PC-9 (cell line): ENCODE results near the gene MERTK. TPM values are rescaled to one million over a fixed set of nuclear protein-coding genes. Genes with fewer than 3 reads are reported as not detected.

ENCODE experiments used
- BruUV-seq: library from RNA; stranded (reverse); fragments of 400-500 nt; replicated peaks from 2 replicates; lab custom pipeline; 2021; lab: Mats Ljungman, UMichigan
- CTCF ChIA-PET: fragments of 300-600 bp; sonication (Branson Sonifier 250); formaldehyde crosslinking; loops from one replicate; lab custom pipeline; 2022; ENCODE audit warnings: antibody characterized with exemption; lab: Charles Lee
- POLR2A ChIA-PET: fragments of 300-600 bp; sonication (Branson Sonifier 250); formaldehyde crosslinking; loops from one replicate; lab custom pipeline; 2022; ENCODE audit warnings: antibody characterized with exemption; ENCODE audit not compliant: unreplicated experiment; lab: Charles Lee
- DNase-seq, 2 experiments: peaks; one replicate each; pipeline versions ENCODE4 v3.0.0 to v3.0.0-alpha.2; 2015 to 2022; ENCODE audit warnings: mixed read lengths in 1 of 2
- H2AFZ ChIP-seq: fragments of 200-600 bp; sonication (generic); 2 replicates; pipeline ENCODE4 v1.8.1; 2017; ENCODE audit warnings: antibody characterized with exemption
- H3F3A ChIP-seq: fragments of 200-600 bp; sonication (generic); 2 replicates; pipeline ENCODE4 v1.8.1; 2017; ENCODE audit warnings: antibody characterized with exemption, mild to moderate bottlenecking, low read depth; ENCODE audit not compliant: insufficient read depth
- H3K27ac ChIP-seq: fragments of 200-600 bp; sonication (generic); 2 replicates; pipeline ENCODE4 v1.6.1; 2016; ENCODE audit warnings: mixed run types
- H3K27me3 ChIP-seq: fragments of 200-600 bp; sonication (generic); 2 replicates; pipeline ENCODE4 v1.6.1; 2016; ENCODE audit warnings: low read depth, mixed run types; ENCODE audit not compliant: insufficient read depth
- H3K36me3 ChIP-seq: fragments of 200-600 bp; sonication (generic); 2 replicates; pipeline ENCODE4 v1.6.1; 2016; ENCODE audit warnings: low read depth, mixed run types
- H3K4me1 ChIP-seq: fragments of 200-600 bp; sonication (generic); replicated peaks from 2 replicates; pipeline ENCODE4 v1.6.1; 2016; ENCODE audit warnings: mixed run types; ENCODE audit not compliant: insufficient read depth
- H3K4me2 ChIP-seq: fragments of 200-600 bp; sonication (generic); 2 replicates; pipeline ENCODE4 v1.6.1; 2017; ENCODE audit warnings: mixed run types
- H3K4me3 ChIP-seq: fragments of 200-600 bp; sonication (generic); 2 replicates; pipeline ENCODE4 v1.6.1; 2016; ENCODE audit warnings: mixed run types
- H3K79me2 ChIP-seq: fragments of 200-600 bp; sonication (generic); 2 replicates; pipeline ENCODE4 v1.6.1; 2017; ENCODE audit warnings: low read depth, mixed run types
- H3K9me2 ChIP-seq: fragments of 200-600 bp; sonication (generic); 2 replicates; pipeline ENCODE4 v1.8.1; 2017; ENCODE audit warnings: mild to moderate bottlenecking; ENCODE audit not compliant: insufficient read depth
- H3K9me3 ChIP-seq: fragments of 200-600 bp; sonication (generic); 2 replicates; pipeline ENCODE4 v1.8.1; 2016; ENCODE audit warnings: low read depth; ENCODE audit not compliant: insufficient read depth
- H4K20me1 ChIP-seq: fragments of 200-600 bp; sonication (generic); 2 replicates; pipeline ENCODE4 v1.8.1; 2017; ENCODE audit not compliant: insufficient read depth
- EZH2 ChIP-seq: fragments of 200-600 bp; sonication (generic); IDR thresholded peaks from 2 replicates; pipeline ENCODE4 v1.8.0; 2017; ENCODE audit warnings: antibody characterized with exemption, low read depth
- intact Hi-C: fragments of 100-400 bp; cut with micrococcal nuclease; formaldehyde crosslinking; loops from one replicate; pipeline ENCODE4 v1.10.0; 2022; ENCODE audit not compliant: unreplicated experiment
- total RNA-seq: library from RNA; stranded (reverse); gene quantifications from 2 replicates; pipeline ENCODE4 v1.2.3, GENCODE V29; 2021
- TF ChIP-seq, protein P1 (sequence below): fragments of 200-600 bp; sonication (generic); conservative IDR thresholded peaks from 2 replicates; pipeline ENCODE4 v1.6.1; 2017; ENCODE audit warnings: mixed run types, antibody characterized with exemption, mild to moderate bottlenecking, moderate library complexity

Gene MERTK
- total RNA-seq, 1 experiment from 2014 or later: 1.6 TPM

DNA sequence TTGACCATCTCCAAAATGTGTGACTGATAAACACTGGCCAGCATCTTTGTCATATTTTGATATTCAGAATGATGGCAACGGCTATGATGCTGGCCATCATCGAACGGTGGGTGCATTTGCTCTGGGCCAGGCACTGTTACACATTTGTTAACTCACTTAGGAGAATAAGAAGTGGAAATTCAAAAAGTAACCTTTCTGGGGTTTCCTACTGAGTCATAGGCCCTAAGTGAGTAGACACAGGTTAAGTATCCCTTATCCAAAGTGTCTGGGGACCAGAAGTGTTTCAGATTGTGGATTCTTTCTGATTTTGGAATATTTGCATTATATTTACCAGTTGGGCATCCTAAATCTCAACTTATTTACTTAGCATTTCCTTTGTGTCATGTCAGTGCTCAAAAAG, 92.0 kb downstream of the MERTK start:
- H3K4me1 ChIP-seq: 0 out of 2 replicates have a peak, but pooled peaks cover under 1% of the 10 kb centered on the region
- H3K4me2 ChIP-seq: no peak overlapping the region
- H3K79me2 ChIP-seq: no peaks in the 10 kb centered on the region
- H4K20me1 ChIP-seq: no peaks in the 10 kb centered on the region
- no peak overlapping the region for H3K4me3 ChIP-seq
- no TSS peak for BruUV-seq
- H3K9me3 ChIP-seq: peaks cover 2% of the 10 kb centered on the region; the same call in 1 of the 2 replicates
- intact Hi-C loops: no loop called here
- no peak for DNase-seq
- no peaks in the 10 kb centered on the region for H3K36me3 ChIP-seq
- H3K27me3 ChIP-seq: no peaks in the 10 kb centered on the region
- ChIA-PET CTCF (no interaction called here), POLR2A (no interaction called here)
- no peaks in the 10 kb centered on the region for H3K9me2 ChIP-seq
- no peak overlapping the region for H3K27ac ChIP-seq
- TF ChIP-seq EZH2: no peak
- TF ChIP-seq, protein P1, sequence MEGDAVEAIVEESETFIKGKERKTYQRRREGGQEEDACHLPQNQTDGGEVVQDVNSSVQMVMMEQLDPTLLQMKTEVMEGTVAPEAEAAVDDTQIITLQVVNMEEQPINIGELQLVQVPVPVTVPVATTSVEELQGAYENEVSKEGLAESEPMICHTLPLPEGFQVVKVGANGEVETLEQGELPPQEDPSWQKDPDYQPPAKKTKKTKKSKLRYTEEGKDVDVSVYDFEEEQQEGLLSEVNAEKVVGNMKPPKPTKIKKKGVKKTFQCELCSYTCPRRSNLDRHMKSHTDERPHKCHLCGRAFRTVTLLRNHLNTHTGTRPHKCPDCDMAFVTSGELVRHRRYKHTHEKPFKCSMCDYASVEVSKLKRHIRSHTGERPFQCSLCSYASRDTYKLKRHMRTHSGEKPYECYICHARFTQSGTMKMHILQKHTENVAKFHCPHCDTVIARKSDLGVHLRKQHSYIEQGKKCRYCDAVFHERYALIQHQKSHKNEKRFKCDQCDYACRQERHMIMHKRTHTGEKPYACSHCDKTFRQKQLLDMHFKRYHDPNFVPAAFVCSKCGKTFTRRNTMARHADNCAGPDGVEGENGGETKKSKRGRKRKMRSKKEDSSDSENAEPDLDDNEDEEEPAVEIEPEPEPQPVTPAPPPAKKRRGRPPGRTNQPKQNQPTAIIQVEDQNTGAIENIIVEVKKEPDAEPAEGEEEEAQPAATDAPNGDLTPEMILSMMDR: no peak
- H3F3A ChIP-seq: no peaks in the 10 kb centered on the region
- H2AFZ ChIP-seq: no peak overlapping the region

DNA sequence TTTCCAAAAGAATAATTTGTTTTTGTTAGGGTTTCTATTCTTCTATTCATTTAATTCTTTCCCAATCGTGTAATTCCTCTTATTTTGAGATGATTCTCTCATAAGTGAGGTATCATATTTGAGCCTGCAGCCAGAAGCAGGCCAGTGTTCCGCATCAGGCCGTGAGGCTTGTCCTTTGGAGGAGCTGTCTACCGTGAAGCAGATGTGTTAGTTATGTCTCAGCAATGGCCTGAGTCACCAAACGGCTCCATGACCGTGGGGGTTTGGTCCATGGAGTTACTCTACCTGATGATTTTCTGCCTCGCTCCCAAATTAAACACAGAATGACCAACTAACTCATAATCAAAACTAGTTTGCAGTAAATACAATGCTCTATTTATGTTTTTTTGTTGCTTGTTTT, 92.4 kb downstream of the MERTK start:
- no TSS peak for BruUV-seq
- no peaks in the 10 kb centered on the region for H3F3A ChIP-seq
- H3K4me3 ChIP-seq: no peak overlapping the region
- no peak overlapping the region for H2AFZ ChIP-seq
- intact Hi-C loops: no loop called here
- no peaks in the 10 kb centered on the region for H3K27me3 ChIP-seq
- H3K9me2 ChIP-seq: no peaks in the 10 kb centered on the region
- no peaks in the 10 kb centered on the region for H3K9me3 ChIP-seq
- H3K36me3 ChIP-seq: no peaks in the 10 kb centered on the region
- H3K27ac ChIP-seq: no peak overlapping the region
- TF ChIP-seq, protein P1: no peak
- no peak for TF ChIP-seq EZH2
- ChIA-PET POLR2A (no interaction called here), CTCF (no interaction called here)
- H3K4me2 ChIP-seq: no peak overlapping the region
- no peaks in the 10 kb centered on the region for H3K4me1 ChIP-seq
- H4K20me1 ChIP-seq: no peaks in the 10 kb centered on the region
- H3K79me2 ChIP-seq: no peaks in the 10 kb centered on the region
- DNase-seq: no peak

DNA sequence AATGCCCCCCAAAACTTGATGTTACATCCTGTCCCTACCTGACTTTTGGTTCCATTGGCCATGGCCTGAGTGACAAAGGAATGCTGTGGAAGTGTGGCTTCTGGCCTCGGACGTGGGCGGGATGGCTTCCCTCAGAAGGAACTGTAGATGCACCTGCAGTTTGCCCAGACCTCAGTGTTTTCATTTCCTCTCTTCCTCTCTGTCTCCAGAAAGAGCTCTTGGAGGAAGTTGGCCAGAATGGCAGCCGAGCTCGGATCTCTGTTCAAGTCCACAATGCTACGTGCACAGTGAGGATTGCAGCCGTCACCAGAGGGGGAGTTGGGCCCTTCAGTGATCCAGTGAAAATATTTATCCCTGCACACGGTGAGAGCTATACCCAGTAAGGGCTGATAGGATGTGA, 95.6 kb downstream of the MERTK start:
- no peaks in the 10 kb centered on the region for H3K9me3 ChIP-seq
- no TSS peak for BruUV-seq
- no peaks in the 10 kb centered on the region for H3F3A ChIP-seq
- no peaks in the 10 kb centered on the region for H3K9me2 ChIP-seq
- no peak for DNase-seq
- CTCF ChIA-PET: no interaction called here
- H3K79me2 ChIP-seq: no peaks in the 10 kb centered on the region
- no peak overlapping the region for H3K27ac ChIP-seq
- TF ChIP-seq, protein P1: no peak
- TF ChIP-seq EZH2: no peak
- POLR2A ChIA-PET: no interaction called here
- intact Hi-C loops: no loop called here
- no peak overlapping the region for H3K4me2 ChIP-seq
- H3K4me3 ChIP-seq: no peak overlapping the region
- H2AFZ ChIP-seq: no peak overlapping the region
- no peaks in the 10 kb centered on the region for H3K4me1 ChIP-seq
- H4K20me1 ChIP-seq: no peaks in the 10 kb centered on the region
- H3K36me3 ChIP-seq: no peaks in the 10 kb centered on the region
- H3K27me3 ChIP-seq: no peaks in the 10 kb centered on the region
